ENCODE data around the gene INSR. TPM values are rescaled to one million over a fixed set of nuclear protein-coding genes. Genes with fewer than 3 reads are reported as not detected.

The INSR gene
- total and polyA plus RNA-seq, 10 of the 15 experiments (the other 5 are each of a cell fraction or from before 2014, with no cell fraction given) = 4.2 to 34.9 (median 13.6) TPM

GRCh38 chr19:7199613-7200533 lies 94.3 kb downstream of the INSR start (continued):
- TF ChIP-seq ETV6 (conservative IDR thresholded peaks at IDR 0.05 in 1 of 2, IDR thresholded peaks at IDR 0.05 in 1 of 2; ENCODE audit: borderline replicate concordance in 1 of 2, low read depth in 1 of 2) (no peak), SP1 (IDR thresholded peaks at IDR 0.05; ENCODE audit: low read depth, low read length) (no peak), CTCF (IDR thresholded peaks at IDR 0.05 in 2 of 3, conservative IDR thresholded peaks at IDR 0.05 in 1 of 3; ENCODE audit: control insufficient read depth in 2 of 3, extremely low read depth in 1 of 3, insufficient read depth in 1 of 3, low read depth in 3 of 3, low read length in 3 of 3) (no peak), RCOR1 (conservative IDR thresholded peaks at IDR 0.05; ENCODE audit: low read depth, low read length) (no peak), IRF3 (IDR thresholded peaks at IDR 0.05) (no peak), SMARCA5 (IDR thresholded peaks at IDR 0.05) (no peak), PBX3 (IDR thresholded peaks at IDR 0.05; ENCODE audit: insufficient replicate concordance, low read depth, low read length) (no peak), ZBTB4 (CRISPR knock-in tag; IDR thresholded peaks at IDR 0.05) (no peak), DPF2 (IDR thresholded peaks at IDR 0.05) (0 out of 2 replicates have a peak, but pooled peaks have one; percentile 16), NFYB (IDR thresholded peaks at IDR 0.05; ENCODE audit: insufficient read depth, low read depth, low read length) (no peak), SIN3A (IDR thresholded peaks at IDR 0.05; ENCODE audit: low read depth, low read length) (no peak), TCF7 (IDR thresholded peaks at IDR 0.05; ENCODE audit: borderline replicate concordance) (no peak), MEF2B (IDR thresholded peaks at IDR 0.05; ENCODE audit: partially characterized antibody, poor library complexity, severe bottlenecking) (no peak), CREM (IDR thresholded peaks at IDR 0.05; ENCODE audit: low read depth) (no peak), ATF7 (IDR thresholded peaks at IDR 0.05; ENCODE audit: low read depth) (0 out of 2 replicates have a peak, but pooled peaks have one; percentile 42), E2F8 (IDR thresholded peaks at IDR 0.05; ENCODE audit: low read depth, partially characterized antibody) (no peak), BRCA1 (IDR thresholded peaks at IDR 0.05; ENCODE audit: low read depth, low read length) (no peak), RBBP5 (conservative IDR thresholded peaks at IDR 0.05) (no peak)

All from GM12878 (cell line).